SK-N-SH treated with all-trans-retinoic acid at 6 μM for 48 hours (cell line): ENCODE results near the gene NUDT16.
"Not testable (repeated sequence)": the region's sequence is repeated elsewhere in the genome, so short reads cannot be mapped to it uniquely, and the experiment has no call there.

ENCODE experiments used
- ATAC-seq: fragments of 200-7000 bp; cut with Tn5 transposase; 3 replicates; pipeline ENCODE4 v1.9.1; 2020; ENCODE audit warnings: mild to moderate bottlenecking, moderate library complexity
- ARNTL ChIP-seq: fragments of 450-650 bp; formaldehyde crosslinking; IDR thresholded peaks from 2 replicates; pipeline ENCODE4 v1.5.0; 2020; ENCODE audit warnings: low read depth, mild to moderate bottlenecking, moderate library complexity, borderline replicate concordance
- CREB5 ChIP-seq: fragments of 250-450 bp; sonication (Bioruptor Pico); IDR thresholded peaks from 2 replicates; pipeline ENCODE4 v1.5.1; 2020; ENCODE audit warnings: low read depth, mild to moderate bottlenecking, moderate library complexity
- CSRNP3 ChIP-seq: fragments of 250-450 bp; sonication (Bioruptor Pico); IDR thresholded peaks from 2 replicates; pipeline ENCODE4 v1.5.1; 2021; ENCODE audit warnings: mild to moderate bottlenecking, moderate library complexity
- GLIS3 ChIP-seq: fragments of 250-450 bp; sonication (Bioruptor Pico); IDR thresholded peaks from 2 replicates; pipeline ENCODE4 v1.5.0; 2020; ENCODE audit warnings: mild to moderate bottlenecking, moderate library complexity
- OSR1 ChIP-seq: fragments of 250-450 bp; sonication (Bioruptor Pico); IDR thresholded peaks from 2 replicates; pipeline ENCODE4 v1.8.0; 2022; ENCODE audit warnings: moderate library complexity, mild to moderate bottlenecking, inconsistent platforms
- PATZ1 ChIP-seq: fragments of 250-450 bp; sonication (Bioruptor Pico); IDR thresholded peaks from 2 replicates; pipeline ENCODE4 v1.8.0; 2020; ENCODE audit warnings: mild to moderate bottlenecking, moderate library complexity, borderline replicate concordance
- POU6F1 ChIP-seq: fragments of 250-450 bp; sonication (Bioruptor Pico); IDR thresholded peaks from 2 replicates; pipeline ENCODE4 v1.8.0; 2021; ENCODE audit warnings: low read depth, mild to moderate bottlenecking, moderate library complexity, borderline replicate concordance
- RARB ChIP-seq: fragments of 250-450 bp; sonication (Bioruptor Pico); IDR thresholded peaks from 2 replicates; pipeline ENCODE4 v1.8.0; 2021; ENCODE audit warnings: mild to moderate bottlenecking, moderate library complexity
- SNAI2 ChIP-seq: fragments of 250-450 bp; sonication (Bioruptor Pico); IDR thresholded peaks from 2 replicates; pipeline ENCODE4 v1.5.0; 2020; ENCODE audit warnings: mild to moderate bottlenecking, moderate library complexity
- TCF4 ChIP-seq: fragments of 250-450 bp; sonication (Bioruptor Pico); IDR thresholded peaks from 2 replicates; pipeline ENCODE4 v1.8.0; 2021; ENCODE audit warnings: mild to moderate bottlenecking, moderate library complexity, borderline replicate concordance
- TOX ChIP-seq: fragments of 250-450 bp; sonication (Bioruptor Pico); IDR thresholded peaks from 2 replicates; pipeline ENCODE4 v1.8.0; 2021; ENCODE audit warnings: mild to moderate bottlenecking, moderate library complexity, borderline replicate concordance
- TSHZ2 ChIP-seq: fragments of 250-450 bp; sonication (Bioruptor Pico); IDR thresholded peaks from 2 replicates; pipeline ENCODE4 v1.5.0; 2020; ENCODE audit warnings: mild to moderate bottlenecking, moderate library complexity
- ZC3H10 ChIP-seq: fragments of 250-450 bp; sonication (Bioruptor Pico); IDR thresholded peaks from 2 replicates; pipeline ENCODE4 v1.5.1; 2021; ENCODE audit warnings: mild to moderate bottlenecking, moderate library complexity
- ZFP30 ChIP-seq: fragments of 450-650 bp; formaldehyde crosslinking; IDR thresholded peaks from 2 replicates; pipeline ENCODE4 v1.5.0; 2022; ENCODE audit warnings: mild to moderate bottlenecking, moderate library complexity
- ZNF565 ChIP-seq: fragments of 450-650 bp; formaldehyde crosslinking; conservative IDR thresholded peaks from 2 replicates; pipeline ENCODE4 v1.5.0; 2020; ENCODE audit warnings: low read depth, mild to moderate bottlenecking, moderate library complexity
- ZNF8 ChIP-seq: fragments of 450-650 bp; formaldehyde crosslinking; IDR thresholded peaks from 2 replicates; pipeline ENCODE4 v1.5.0; 2020; ENCODE audit warnings: mild to moderate bottlenecking, moderate library complexity

The NUDT16 gene

GRCh38 chr3:131356006-131356595, 25.5 kb upstream of the NUDT16 start:
- ATAC-seq: no peak
- TF ChIP-seq ZFP30 (CRISPR knock-in tag) (no peak), PATZ1 (CRISPR knock-in tag) (no peak), RARB (CRISPR knock-in tag) (no peak), SNAI2 (CRISPR knock-in tag) (no peak), OSR1 (CRISPR knock-in tag) (no peak), ZC3H10 (CRISPR knock-in tag) (no peak), TCF4 (CRISPR knock-in tag) (no peak), TSHZ2 (CRISPR knock-in tag) (no peak)

- TF ChIP-seq ZFP30 (CRISPR knock-in tag): no peak
- TF ChIP-seq TOX: no peak
- ATAC-seq: no peak
Observed at GRCh38 chr3:131357275-131357674, 24.3 kb upstream of the NUDT16 start.

GRCh38 chr3:131360191-131360755, 21.3 kb upstream of the NUDT16 start:
- ATAC-seq: no peak
- TF ChIP-seq TCF4 (CRISPR knock-in tag): no peak
- no peak for TF ChIP-seq GLIS3 (CRISPR knock-in tag)
- TF ChIP-seq ZC3H10 (CRISPR knock-in tag): no peak
- no peak for TF ChIP-seq ARNTL (CRISPR knock-in tag)
- TF ChIP-seq PATZ1 (CRISPR knock-in tag): no peak
- no peak for TF ChIP-seq ZNF565
- TF ChIP-seq TOX: no peak
- no peak for TF ChIP-seq OSR1 (CRISPR knock-in tag)
- TF ChIP-seq ZNF8 (CRISPR knock-in tag): no peak
- TF ChIP-seq CSRNP3 (CRISPR knock-in tag): no peak
- no peak for TF ChIP-seq SNAI2 (CRISPR knock-in tag)
- no peak for TF ChIP-seq ZFP30 (CRISPR knock-in tag)
- TF ChIP-seq CREB5 (CRISPR knock-in tag): no peak
- TF ChIP-seq POU6F1: no peak
- TF ChIP-seq RARB (CRISPR knock-in tag): no peak

- ATAC-seq: not testable (repeated sequence)
Observed at GRCh38 chr3:131361066-131361463, 20.5 kb upstream of the NUDT16 start.
